ENCODE results near the gene OR1L1.

DNA sequence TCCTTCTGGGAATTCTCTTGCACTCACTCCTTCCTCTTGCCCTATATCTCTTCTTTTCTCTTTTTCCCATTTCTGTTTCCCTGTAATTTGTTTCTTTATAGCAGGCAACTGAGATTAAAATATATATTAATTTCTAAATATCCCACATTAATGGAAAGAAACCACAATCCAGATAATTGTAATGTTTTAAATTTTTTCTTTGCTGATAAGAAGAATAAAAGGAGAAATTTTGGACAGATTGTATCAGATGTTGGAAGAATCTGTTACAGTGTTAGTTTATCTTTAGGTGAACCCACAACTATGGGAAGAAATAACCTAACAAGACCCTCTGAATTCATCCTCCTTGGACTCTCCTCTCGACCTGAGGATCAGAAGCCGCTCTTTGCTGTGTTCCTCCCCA, at the start of gene OR1L1:
- TF ChIP-seq, protein P1, sequence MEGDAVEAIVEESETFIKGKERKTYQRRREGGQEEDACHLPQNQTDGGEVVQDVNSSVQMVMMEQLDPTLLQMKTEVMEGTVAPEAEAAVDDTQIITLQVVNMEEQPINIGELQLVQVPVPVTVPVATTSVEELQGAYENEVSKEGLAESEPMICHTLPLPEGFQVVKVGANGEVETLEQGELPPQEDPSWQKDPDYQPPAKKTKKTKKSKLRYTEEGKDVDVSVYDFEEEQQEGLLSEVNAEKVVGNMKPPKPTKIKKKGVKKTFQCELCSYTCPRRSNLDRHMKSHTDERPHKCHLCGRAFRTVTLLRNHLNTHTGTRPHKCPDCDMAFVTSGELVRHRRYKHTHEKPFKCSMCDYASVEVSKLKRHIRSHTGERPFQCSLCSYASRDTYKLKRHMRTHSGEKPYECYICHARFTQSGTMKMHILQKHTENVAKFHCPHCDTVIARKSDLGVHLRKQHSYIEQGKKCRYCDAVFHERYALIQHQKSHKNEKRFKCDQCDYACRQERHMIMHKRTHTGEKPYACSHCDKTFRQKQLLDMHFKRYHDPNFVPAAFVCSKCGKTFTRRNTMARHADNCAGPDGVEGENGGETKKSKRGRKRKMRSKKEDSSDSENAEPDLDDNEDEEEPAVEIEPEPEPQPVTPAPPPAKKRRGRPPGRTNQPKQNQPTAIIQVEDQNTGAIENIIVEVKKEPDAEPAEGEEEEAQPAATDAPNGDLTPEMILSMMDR (IDR thresholded peaks at IDR 0.05; ENCODE audit: control extremely low read depth in 1 of 3, insufficient read depth in 1 of 3, low read depth in 1 of 3, low read length in 3 of 3) = no peak
- TF ChIP-seq EZH2 (IDR thresholded peaks at IDR 0.05; ENCODE audit: low read depth, low read length, severe bottlenecking) (no peak), POLR2A (IDR thresholded peaks at IDR 0.05; ENCODE audit: control extremely low read depth in 1 of 2, low read depth in 2 of 2, low read length in 2 of 2) (no peak), SP1 (IDR thresholded peaks at IDR 0.05; ENCODE audit: low read depth, low read length) (no peak), HDAC2 (IDR thresholded peaks at IDR 0.05; ENCODE audit: borderline replicate concordance in 1 of 2, low read depth in 2 of 2, low read length in 2 of 2) (no peak), CREB1 (IDR thresholded peaks at IDR 0.05) (no peak), EP300 (IDR thresholded peaks at IDR 0.05; ENCODE audit: borderline replicate concordance in 1 of 2, low read depth in 2 of 2, low read length in 2 of 2) (no peak), YY1 (IDR thresholded peaks at IDR 0.05; ENCODE audit: low read depth, low read length) (no peak), RFX5 (IDR thresholded peaks at IDR 0.05; ENCODE audit: borderline replicate concordance, low read depth, low read length) (no peak), ZNF274 (IDR thresholded peaks at IDR 0.05; ENCODE audit: borderline replicate concordance, extremely low read depth, low read length) (no peak), ASH2L (IDR thresholded peaks at IDR 0.05; ENCODE audit: low read length) (no peak)

Data from H1 (cell line).